Natural killer cell (primary cell): ENCODE measurements around the gene KCNK10. TPM values are rescaled to one million over a fixed set of nuclear protein-coding genes. Genes with fewer than 3 reads are reported as not detected.

ENCODE experiments used
- ATAC-seq, 3 donors: fragments of 150-1000 bp in 2 of 3; fragments of 200-7000 bp in 1 of 3; cut with Tn5 transposase; 1 replicate in 1 of 3; 2 replicates in 2 of 3; pipeline ENCODE4 v1.10.0; 2021; ENCODE audit warnings: mild to moderate bottlenecking in 2 of 3, moderate library complexity in 2 of 3
- DNase-seq, 2 donors: peaks; one replicate each; pipeline versions ENCODE4 v3.0.0 to v3.0.0-alpha.2; 2013 to 2021; ENCODE audit warnings: mixed read lengths in 1 of 2
- H3K27ac ChIP-seq: one replicate; pipeline ENCODE4 v1.5.1; 2013; ENCODE audit warnings: mild to moderate bottlenecking, low read length
- H3K27me3 ChIP-seq: one replicate; pipeline ENCODE4 v1.6.1; 2013; ENCODE audit warnings: low read length; ENCODE audit not compliant: control insufficient read depth, insufficient read depth
- H3K36me3 ChIP-seq: one replicate; pipeline ENCODE4 v1.6.1; 2013; ENCODE audit warnings: low read length; ENCODE audit not compliant: control insufficient read depth, insufficient read depth
- H3K4me1 ChIP-seq: one replicate; pipeline ENCODE4 v1.6.1; 2013; ENCODE audit warnings: low read length; ENCODE audit not compliant: control insufficient read depth, insufficient read depth
- H3K4me3 ChIP-seq: one replicate; pipeline ENCODE4 v1.5.1; 2013; ENCODE audit warnings: low read length
- H3K9me3 ChIP-seq: one replicate; pipeline ENCODE4 v1.6.1; 2013; ENCODE audit warnings: low read length; ENCODE audit not compliant: control insufficient read depth, insufficient read depth
- H3K27ac Mint-ChIP-seq, 2 donors: one replicate each; pipeline ENCODE4 v1.8.0; 2022; ENCODE audit warnings: mild to moderate bottlenecking in 2 of 2, mixed read lengths in 2 of 2, moderate library complexity in 1 of 2
- H3K27me3 Mint-ChIP-seq, 2 donors: one replicate each; pipeline ENCODE4 v1.8.0; 2022; ENCODE audit warnings: low read depth in 2 of 2, mixed read lengths in 2 of 2
- H3K36me3 Mint-ChIP-seq: one replicate; pipeline ENCODE4 v1.8.0; 2022; ENCODE audit warnings: mixed read lengths
- H3K4me1 Mint-ChIP-seq, 2 donors: one replicate each; pipeline ENCODE4 v1.8.0; 2022; ENCODE audit warnings: mixed read lengths in 2 of 2
- H3K4me3 Mint-ChIP-seq: one replicate; pipeline ENCODE4 v1.8.0; 2022; ENCODE audit warnings: mild to moderate bottlenecking, moderate library complexity, mixed read lengths
- H3K9me3 Mint-ChIP-seq, 2 donors: one replicate each; pipeline ENCODE4 v1.8.0; 2022; ENCODE audit warnings: mixed read lengths in 2 of 2
- WGBS: methylation state at CpG from one replicate; pipeline ENCODE4 v1.1.7; 2013; ENCODE audit warnings: missing lambda C conversion rate; ENCODE audit not compliant: insufficient coverage; 5-methylcytosine and 5-hydroxymethylcytosine counted together
- intact Hi-C: fragments of 100-400 bp; cut with micrococcal nuclease; formaldehyde crosslinking; loops from one replicate; pipeline ENCODE4 v1.14.2; 2022
- total RNA-seq, 4 donors: library from RNA; stranded (reverse); fragments of 120-200 nt in 1 of 4; gene quantifications; one replicate each; pipeline versions ENCODE4 v1.2.3 to v1.2.4, GENCODE V29; 2013 to 2022
- TF ChIP-seq, protein P1 (sequence below): fragments of 200-600 bp; IDR thresholded peaks from one replicate; pipeline ENCODE4 v1.8.0; 2022; ENCODE audit warnings: antibody characterized with exemption

The KCNK10 gene
- total RNA-seq, 3 donors from 2014 or later (not counting 1 experiment from before 2014, with no cell fraction given): not detected

- H3K27ac Mint-ChIP-seq: no peak overlapping the region
- no peaks in the 10 kb centered on the region for H3K9me3 Mint-ChIP-seq
- peaks cover 23 to 48% of the 10 kb centered on the region in 2 donors for H3K27me3 Mint-ChIP-seq
- H3K36me3 ChIP-seq: no peaks in the 10 kb centered on the region
- no peaks in the 10 kb centered on the region for H3K36me3 Mint-ChIP-seq
- no peak overlapping the region for H3K4me3 Mint-ChIP-seq
- TF ChIP-seq, protein P1, sequence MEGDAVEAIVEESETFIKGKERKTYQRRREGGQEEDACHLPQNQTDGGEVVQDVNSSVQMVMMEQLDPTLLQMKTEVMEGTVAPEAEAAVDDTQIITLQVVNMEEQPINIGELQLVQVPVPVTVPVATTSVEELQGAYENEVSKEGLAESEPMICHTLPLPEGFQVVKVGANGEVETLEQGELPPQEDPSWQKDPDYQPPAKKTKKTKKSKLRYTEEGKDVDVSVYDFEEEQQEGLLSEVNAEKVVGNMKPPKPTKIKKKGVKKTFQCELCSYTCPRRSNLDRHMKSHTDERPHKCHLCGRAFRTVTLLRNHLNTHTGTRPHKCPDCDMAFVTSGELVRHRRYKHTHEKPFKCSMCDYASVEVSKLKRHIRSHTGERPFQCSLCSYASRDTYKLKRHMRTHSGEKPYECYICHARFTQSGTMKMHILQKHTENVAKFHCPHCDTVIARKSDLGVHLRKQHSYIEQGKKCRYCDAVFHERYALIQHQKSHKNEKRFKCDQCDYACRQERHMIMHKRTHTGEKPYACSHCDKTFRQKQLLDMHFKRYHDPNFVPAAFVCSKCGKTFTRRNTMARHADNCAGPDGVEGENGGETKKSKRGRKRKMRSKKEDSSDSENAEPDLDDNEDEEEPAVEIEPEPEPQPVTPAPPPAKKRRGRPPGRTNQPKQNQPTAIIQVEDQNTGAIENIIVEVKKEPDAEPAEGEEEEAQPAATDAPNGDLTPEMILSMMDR: no peak
- H3K4me3 ChIP-seq: no peak overlapping the region
- no peaks in the 10 kb centered on the region for H3K4me1 ChIP-seq
- ATAC-seq (no peak), DNase-seq (no peak)
- intact Hi-C loops: no loop called here
- H3K27ac ChIP-seq: no peak overlapping the region
- H3K27me3 ChIP-seq: no peaks in the 10 kb centered on the region
- no peaks in the 10 kb centered on the region for H3K9me3 ChIP-seq
- 91% methylated on average over 4 of the region's 4 CpGs for WGBS
- no peaks in the 10 kb centered on the region for H3K4me1 Mint-ChIP-seq
Measured at GRCh38 chr14:88258021-88258420, 65.0 kb downstream of the KCNK10 start.

DNA sequence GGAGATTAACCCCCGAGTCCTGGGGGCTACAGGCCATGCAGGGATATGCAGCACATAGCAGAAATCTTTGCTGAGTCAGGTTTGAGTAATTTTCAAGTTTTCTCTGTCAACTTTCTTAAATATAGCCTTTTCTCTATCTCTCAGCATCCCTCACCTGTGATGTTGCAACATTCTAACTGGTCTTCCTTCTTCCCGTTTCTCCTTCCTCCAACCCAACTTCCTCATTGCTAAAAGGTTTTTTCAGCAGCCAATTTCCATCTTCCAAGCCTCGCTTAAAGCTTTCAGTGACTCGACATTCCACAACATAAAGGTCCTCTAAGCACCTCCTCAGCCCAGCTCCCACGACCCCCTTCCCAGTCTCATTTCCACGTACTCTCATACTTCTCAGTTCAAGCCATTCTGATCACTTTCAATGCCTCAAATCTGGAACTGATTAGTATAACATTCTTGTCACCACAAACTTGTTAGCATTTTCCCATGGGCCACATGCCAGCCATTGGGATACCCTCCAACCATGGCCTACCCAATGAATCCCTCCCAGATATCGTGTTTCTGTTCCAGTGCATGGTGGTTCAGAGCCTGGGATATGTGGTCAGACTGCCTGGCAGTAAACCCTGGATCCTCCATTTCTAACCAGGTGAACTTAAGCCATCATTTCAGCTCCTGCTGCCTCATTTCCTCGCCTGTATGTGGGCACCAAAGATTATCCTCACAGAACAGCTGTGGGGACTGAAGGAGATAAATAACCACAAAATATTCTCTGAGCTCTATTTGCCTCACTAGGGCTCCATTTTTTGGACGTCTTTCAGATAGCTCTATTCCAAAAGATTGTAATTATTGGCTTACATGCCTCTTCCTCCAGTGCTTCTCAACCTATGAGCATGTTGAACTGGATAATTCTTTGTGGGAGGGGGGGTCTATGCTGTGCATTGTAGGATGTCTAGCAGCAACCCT is 65.8 kb downstream of the KCNK10 start:
- intact Hi-C loops: no loop called here

DNA sequence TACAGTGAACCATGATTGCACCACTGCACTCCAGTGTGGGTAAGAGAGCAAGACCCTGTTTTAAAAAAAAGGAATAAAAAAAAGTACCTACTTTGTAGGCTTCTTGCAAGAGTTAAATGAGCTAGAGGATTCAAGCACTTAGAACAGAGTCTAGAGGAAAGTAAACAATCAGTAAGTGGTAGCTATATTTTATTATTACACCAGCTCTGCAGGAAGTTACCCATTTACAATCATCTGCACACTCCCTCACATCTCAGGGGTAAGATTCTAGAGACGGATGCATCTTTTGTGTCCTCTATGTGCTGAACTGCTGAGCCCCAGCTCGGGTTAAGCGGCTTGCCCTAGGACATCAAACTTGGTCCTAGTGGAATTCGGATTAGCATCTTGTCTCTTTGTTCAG is 67.3 kb downstream of the KCNK10 start:
- DNase-seq (no peak), ATAC-seq (no peak)

More for the DNA sequence above, 65.8 kb downstream of the KCNK10 start:
- TF ChIP-seq, protein P1: no peak
- Mint-ChIP-seq H3K27me3 (peaks cover 17 to 48% of the 10 kb centered on the region in 2 donors), H3K4me3 (no peak overlapping the region), H3K27ac (no peak overlapping the region), H3K36me3 (no peaks in the 10 kb centered on the region), H3K9me3 (no peaks in the 10 kb centered on the region), H3K4me1 (no peaks in the 10 kb centered on the region)
- Histone ChIP-seq H3K36me3 (no peaks in the 10 kb centered on the region), H3K4me1 (no peaks in the 10 kb centered on the region), H3K4me3 (no peak overlapping the region), H3K9me3 (no peaks in the 10 kb centered on the region), H3K27ac (no peak overlapping the region), H3K27me3 (no peaks in the 10 kb centered on the region)
- DNase-seq (no peak), ATAC-seq (no peak)
- WGBS: 36% methylated on average over 9 of the region's 9 CpGs

More for the DNA sequence above, 67.3 kb downstream of the KCNK10 start:
- no peaks in the 10 kb centered on the region for H3K9me3 ChIP-seq
- H3K27ac Mint-ChIP-seq: no peak overlapping the region
- H3K36me3 Mint-ChIP-seq: no peaks in the 10 kb centered on the region
- TF ChIP-seq, protein P1: no peak
- no peaks in the 10 kb centered on the region for H3K9me3 Mint-ChIP-seq
- H3K27me3 Mint-ChIP-seq: peaks cover 17 to 45% of the 10 kb centered on the region in 2 donors
- no peak overlapping the region for H3K27ac ChIP-seq
- H3K36me3 ChIP-seq: no peaks in the 10 kb centered on the region
- intact Hi-C loops: no loop called here
- H3K4me1 Mint-ChIP-seq: no peaks in the 10 kb centered on the region
- H3K27me3 ChIP-seq: no peaks in the 10 kb centered on the region
- H3K4me3 Mint-ChIP-seq: no peak overlapping the region
- WGBS: 78% methylated on average over 4 of the region's 4 CpGs
- no peak overlapping the region for H3K4me3 ChIP-seq
- H3K4me1 ChIP-seq: no peaks in the 10 kb centered on the region
